ENCODE measurements around the gene DBP. TPM values are rescaled to one million over a fixed set of nuclear protein-coding genes. Genes with fewer than 3 reads are reported as not detected.

Gene DBP
- total and polyA plus RNA-seq, 2 of the 13 experiments (the other 11 are each of a cell fraction or from before 2014, with no cell fraction given): 1.7 to 5.8 TPM

- TF ChIP-seq ZNF318 (CRISPR knock-in tag; IDR thresholded peaks at IDR 0.05): no peak
- TF ChIP-seq HINFP (CRISPR knock-in tag; IDR thresholded peaks at IDR 0.05; ENCODE audit: low read depth): no peak
- no peak for TF ChIP-seq HNRNPH1 (optimal IDR thresholded peaks at IDR 0.05; ENCODE audit: low read depth, low read length)
- TF ChIP-seq SNAPC2 (CRISPR knock-in tag; IDR thresholded peaks at IDR 0.05): no peak
- TF ChIP-seq PLRG1 (conservative IDR thresholded peaks at IDR 0.05): no peak
- TF ChIP-seq ZNF3 (CRISPR knock-in tag; IDR thresholded peaks at IDR 0.05): no peak
- peak in 1 of 2 experiments; percentile 50; a peak in 1 of 4 replicates for TF ChIP-seq REST (IDR thresholded peaks at IDR 0.05; ENCODE audit: borderline replicate concordance in 1 of 2, low read depth in 1 of 2, low read length in 2 of 2)
- no peak for TF ChIP-seq RXRA (CRISPR knock-in tag; IDR thresholded peaks at IDR 0.05)
- TF ChIP-seq ZNF343 (CRISPR knock-in tag; IDR thresholded peaks at IDR 0.05): no peak
- TF ChIP-seq MAX (IDR thresholded peaks at IDR 0.05): peak; percentile 59; the same call in 1 of the 2 replicates
- no peak for TF ChIP-seq ARID2 (CRISPR knock-in tag; IDR thresholded peaks at IDR 0.05; ENCODE audit: borderline replicate concordance)
- no peak for TF ChIP-seq CTCF (CRISPR knock-in tag; IDR thresholded peaks at IDR 0.05)
- TF ChIP-seq KDM5B (CRISPR knock-in tag; IDR thresholded peaks at IDR 0.05; ENCODE audit: borderline replicate concordance): no peak
- TF ChIP-seq ZNF160 (CRISPR knock-in tag; IDR thresholded peaks at IDR 0.05): no peak
Measured at GRCh38 chr19:48635263-48635965, 1.8 kb downstream of the DBP start (continued).

All from HepG2 (cell line).